A172 (cell line): Measurements from ENCODE around the gene VWA2. TPM values are rescaled to one million over a fixed set of nuclear protein-coding genes. Genes with fewer than 3 reads are reported as not detected.
A peak's percentile ranks its signal among the peaks of the same experiment; 100 is the strongest.
"Not testable (repeated sequence)": the region's sequence is repeated elsewhere in the genome, so short reads cannot be mapped to it uniquely, and the experiment has no call there.

Experiments used
- DNase-seq: peaks from one replicate; pipeline ENCODE4 v3.0.0-alpha.2; 2015; ENCODE audit warnings: low spot score
- total RNA-seq: library from RNA; depleted of rRNA; stranded (reverse); fragments of >200 nt; shearing (Covaris generic); gene quantifications from 2 replicates; pipeline ENCODE4 v1.2.3, GENCODE V29; 2014

The VWA2 gene
- total RNA-seq, 1 experiment from 2014 or later: not detected

GRCh38 chr10:114315566-114316420 is 76.7 kb downstream of the VWA2 start:
- no peak for DNase-seq

GRCh38 chr10:114316744-114317143 is 77.7 kb downstream of the VWA2 start:
- no peak for DNase-seq

GRCh38 chr10:114319406-114320248 is 80.6 kb downstream of the VWA2 start:
- no peak for DNase-seq

- DNase-seq: peak; percentile 98
These were observed 81.4 kb downstream of the VWA2 start for GRCh38 chr10:114320249-114321116.

- DNase-seq: no peak
These were observed 83.3 kb downstream of the VWA2 start for GRCh38 chr10:114322344-114322743.

GRCh38 chr10:114323023-114323422 is 84.0 kb downstream of the VWA2 start:
- no peak for DNase-seq

GRCh38 chr10:114326795-114327194 is 87.7 kb downstream of the VWA2 start:
- no peak for DNase-seq

- no peak for DNase-seq
These were observed 88.7 kb downstream of the VWA2 start for GRCh38 chr10:114327537-114328440.

- no peak for DNase-seq
These were observed 89.4 kb downstream of the VWA2 start for GRCh38 chr10:114328441-114328812.

- DNase-seq: no peak
These were observed 89.8 kb downstream of the VWA2 start for GRCh38 chr10:114328874-114329273.

- no peak for DNase-seq
These were observed 90.7 kb downstream of the VWA2 start for GRCh38 chr10:114329634-114330365.

- DNase-seq: peak; percentile 19
These were observed 93.5 kb downstream of the VWA2 start for GRCh38 chr10:114332301-114333192.

GRCh38 chr10:114333441-114333840 is 94.4 kb downstream of the VWA2 start:
- not testable (repeated sequence) for DNase-seq

- DNase-seq: no peak
These were observed 95.2 kb downstream of the VWA2 start for GRCh38 chr10:114334301-114334700.

- no peak for DNase-seq
These were observed 96.6 kb downstream of the VWA2 start for GRCh38 chr10:114335614-114336013.

GRCh38 chr10:114336823-114337509 is 97.9 kb downstream of the VWA2 start:
- no peak for DNase-seq

GRCh38 chr10:114337510-114338462 is 98.7 kb downstream of the VWA2 start:
- DNase-seq: no peak
